RKO (cell line): ENCODE data around the gene ATP5MC2.
A peak's percentile ranks its signal among the peaks of the same experiment; 100 is the strongest.
"Not testable (repeated sequence)": the region's sequence is repeated elsewhere in the genome, so short reads cannot be mapped to it uniquely, and the experiment has no call there.

Experiments used
- DNase-seq: peaks from one replicate; pipeline ENCODE4 v3.0.0-alpha.2; 2016; ENCODE audit warnings: low spot score

ATP5MC2 gene

GRCh38 chr12:53675701-53676607, at the start of gene ATP5MC2:
Gene ATP5MC2, minus strand, starts transcription at chr12:53676083. Its CDS starts 3,469 bp downstream, at chr12:53672614.
- DNase-seq: peak; percentile 99

GRCh38 chr12:53722450-53723041, 46.7 kb upstream of the ATP5MC2 start:
- DNase-seq: no peak

DNA sequence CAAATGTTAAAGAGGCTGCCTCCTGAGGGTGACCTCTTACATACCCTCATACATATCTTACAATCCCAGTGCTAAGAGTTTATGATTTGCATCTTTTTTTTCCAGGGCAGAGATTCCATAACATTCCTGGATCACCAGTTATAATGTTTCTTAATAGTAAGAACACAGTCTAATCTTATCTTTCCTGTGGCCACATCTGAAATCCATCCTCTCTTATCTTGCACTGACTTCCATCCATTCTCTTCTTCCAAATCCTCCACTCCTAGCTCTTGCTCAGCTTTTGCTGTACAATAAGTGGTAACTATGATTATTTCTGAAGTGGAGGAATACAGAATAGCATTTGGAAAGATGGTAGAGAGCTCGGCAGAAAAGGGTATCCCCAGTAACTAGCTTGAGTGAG, 45.1 kb upstream of the ATP5MC2 start:
- DNase-seq: no peak

- DNase-seq: no peak
Measured at GRCh38 chr12:53719649-53720048, 43.8 kb upstream of the ATP5MC2 start.

DNA sequence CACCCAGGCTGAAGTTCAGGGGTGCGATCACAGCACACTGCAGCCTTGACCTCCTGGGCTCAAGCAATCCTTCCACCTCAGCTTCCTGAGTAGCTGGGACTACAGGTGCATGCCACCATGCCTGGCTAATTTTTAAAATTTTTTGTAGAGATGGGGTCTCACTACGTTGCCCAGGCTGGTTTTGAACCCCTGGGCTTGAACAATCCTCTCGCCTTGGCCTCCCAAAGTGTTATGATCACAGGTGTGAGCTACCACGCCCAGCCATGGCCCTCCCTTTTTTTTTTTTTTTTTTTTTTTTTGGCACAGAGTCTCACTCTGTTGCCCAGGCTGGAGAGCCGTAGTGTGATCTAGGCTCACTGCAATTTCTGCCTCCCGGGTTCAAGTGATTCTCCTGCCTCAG, 42.7 kb upstream of the ATP5MC2 start:
- DNase-seq: not testable (repeated sequence)

- DNase-seq: no peak
Measured at GRCh38 chr12:53717319-53717718, 41.4 kb upstream of the ATP5MC2 start.

- DNase-seq: no peak
Measured at GRCh38 chr12:53714004-53714403, 38.1 kb upstream of the ATP5MC2 start.

GRCh38 chr12:53713516-53713915, 37.6 kb upstream of the ATP5MC2 start:
- DNase-seq: no peak

DNA sequence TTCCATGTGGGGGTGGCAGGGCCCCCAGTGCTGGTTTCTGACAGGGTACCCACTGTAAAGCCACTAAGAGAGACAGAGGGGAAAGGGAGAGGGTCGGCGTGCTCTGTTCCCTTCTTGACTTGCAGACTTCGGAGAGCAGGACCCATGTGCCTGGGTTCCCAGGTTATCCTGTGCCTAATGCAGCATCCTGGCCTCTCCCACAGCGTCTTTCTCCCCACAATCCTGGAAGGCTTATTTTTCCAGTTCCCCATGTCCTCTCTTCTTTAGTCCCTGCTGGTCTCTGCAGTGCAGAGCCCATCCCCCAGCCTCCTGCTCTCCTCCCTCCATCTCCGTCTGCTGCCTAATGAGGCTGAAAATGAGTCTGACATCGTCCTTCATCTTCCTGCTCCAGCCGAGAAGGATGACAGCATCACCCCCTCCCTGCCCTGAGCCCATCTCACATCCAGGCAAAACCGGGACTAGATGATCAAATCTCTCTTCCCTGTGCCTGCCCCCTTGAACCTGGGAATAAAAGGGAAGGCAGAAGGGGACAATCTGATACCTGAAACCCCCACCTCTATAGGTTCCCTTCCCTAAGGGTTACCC, 36.3 kb upstream of the ATP5MC2 start:
- no peak for DNase-seq

DNA sequence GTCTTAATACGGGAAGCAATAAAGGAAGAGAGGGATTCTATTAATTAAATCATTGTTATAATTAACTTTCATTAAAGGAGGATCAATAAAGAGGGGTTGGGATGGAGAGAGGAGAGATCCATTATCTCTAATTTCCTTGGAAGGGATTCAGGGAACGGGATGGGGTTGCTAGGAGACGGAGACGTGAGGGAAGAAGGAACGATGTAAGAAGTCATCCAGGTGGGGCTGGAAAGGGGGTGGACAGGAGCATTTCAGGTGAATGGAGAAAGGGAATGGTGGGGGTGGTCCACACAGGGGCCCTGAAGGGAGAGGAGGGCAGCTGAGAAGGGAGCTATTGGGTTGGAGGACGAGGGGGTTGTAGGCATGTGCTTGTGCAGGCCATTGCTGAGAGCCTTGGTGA, 34.2 kb upstream of the ATP5MC2 start:
- DNase-seq: no peak

GRCh38 chr12:53709671-53710070, 33.8 kb upstream of the ATP5MC2 start:
- no peak for DNase-seq

- DNase-seq: no peak
Measured at GRCh38 chr12:53706080-53706479, 30.2 kb upstream of the ATP5MC2 start.

- no peak for DNase-seq
Measured at GRCh38 chr12:53703756-53704155, 27.9 kb upstream of the ATP5MC2 start.

DNA sequence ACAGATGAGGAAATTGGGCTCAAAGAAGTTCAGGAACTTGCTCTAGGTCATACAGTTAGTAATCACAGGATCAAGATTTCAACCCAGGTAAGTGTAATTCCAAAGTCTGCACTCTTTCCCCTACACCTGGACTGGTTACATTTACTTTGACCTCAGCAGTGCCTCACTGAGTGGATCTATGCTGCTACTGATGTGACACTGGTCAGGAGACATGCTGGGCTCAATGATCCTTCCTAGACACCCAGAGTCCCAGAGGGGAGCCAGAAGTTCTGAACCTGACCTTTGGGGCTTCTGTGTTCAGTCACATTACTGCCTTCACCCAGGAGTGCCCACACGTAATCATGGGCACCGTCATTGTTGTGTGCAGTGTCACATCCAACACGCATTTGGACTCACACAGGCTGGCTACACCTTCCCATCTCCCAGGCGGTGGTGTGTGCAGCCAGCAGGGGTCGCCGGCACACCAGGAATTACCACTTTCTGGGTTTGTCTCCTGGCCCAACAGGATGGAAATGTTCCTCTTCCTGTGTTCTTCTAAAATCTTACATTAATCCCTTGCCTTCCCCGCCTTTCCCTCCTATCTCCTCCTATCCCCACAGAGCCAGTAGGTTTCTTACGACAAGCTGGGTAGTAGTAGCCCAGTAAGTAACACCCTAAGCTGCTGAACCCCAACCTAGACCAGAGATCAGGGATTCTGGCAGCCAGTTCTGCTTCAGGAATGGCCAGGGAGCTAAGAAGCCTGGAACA, 25.8 kb upstream of the ATP5MC2 start:
- DNase-seq: peak; percentile 76

DNA sequence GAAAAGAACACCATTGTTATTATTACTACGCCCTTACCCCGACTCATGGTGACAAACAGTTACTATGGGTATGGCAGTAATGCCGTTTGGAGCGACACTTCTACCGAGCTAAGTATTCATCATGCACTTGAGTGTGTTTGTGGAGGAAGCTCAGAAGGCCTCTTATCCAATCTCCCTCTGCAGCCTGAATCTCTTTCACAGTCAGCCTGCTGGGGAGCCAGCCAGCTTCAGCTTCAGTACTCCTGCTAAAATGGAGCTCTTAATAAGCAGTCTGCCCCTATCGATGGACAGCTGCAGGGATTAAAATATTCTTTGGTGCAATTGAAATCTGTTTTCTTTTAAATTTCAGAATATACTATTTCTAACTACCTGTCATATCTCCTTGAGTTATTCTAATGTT, 24.7 kb upstream of the ATP5MC2 start:
- no peak for DNase-seq

DNA sequence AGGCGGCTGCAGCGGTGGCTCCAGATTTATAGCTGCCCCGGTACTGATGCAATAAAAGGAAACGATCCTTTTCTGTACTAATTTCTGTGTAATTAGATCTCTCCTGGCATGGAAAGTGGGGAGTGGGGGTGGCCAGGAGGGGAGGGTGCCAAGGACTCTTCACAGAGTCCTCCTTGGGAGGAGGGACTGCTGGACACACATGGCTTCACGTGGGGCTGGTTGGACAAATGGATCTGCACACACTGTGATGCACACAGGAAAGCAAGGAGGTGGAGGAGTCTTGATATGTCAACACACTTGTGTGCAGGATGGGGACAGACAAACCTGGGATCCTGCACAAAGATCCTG, 23.8 kb upstream of the ATP5MC2 start:
- no peak for DNase-seq

DNA sequence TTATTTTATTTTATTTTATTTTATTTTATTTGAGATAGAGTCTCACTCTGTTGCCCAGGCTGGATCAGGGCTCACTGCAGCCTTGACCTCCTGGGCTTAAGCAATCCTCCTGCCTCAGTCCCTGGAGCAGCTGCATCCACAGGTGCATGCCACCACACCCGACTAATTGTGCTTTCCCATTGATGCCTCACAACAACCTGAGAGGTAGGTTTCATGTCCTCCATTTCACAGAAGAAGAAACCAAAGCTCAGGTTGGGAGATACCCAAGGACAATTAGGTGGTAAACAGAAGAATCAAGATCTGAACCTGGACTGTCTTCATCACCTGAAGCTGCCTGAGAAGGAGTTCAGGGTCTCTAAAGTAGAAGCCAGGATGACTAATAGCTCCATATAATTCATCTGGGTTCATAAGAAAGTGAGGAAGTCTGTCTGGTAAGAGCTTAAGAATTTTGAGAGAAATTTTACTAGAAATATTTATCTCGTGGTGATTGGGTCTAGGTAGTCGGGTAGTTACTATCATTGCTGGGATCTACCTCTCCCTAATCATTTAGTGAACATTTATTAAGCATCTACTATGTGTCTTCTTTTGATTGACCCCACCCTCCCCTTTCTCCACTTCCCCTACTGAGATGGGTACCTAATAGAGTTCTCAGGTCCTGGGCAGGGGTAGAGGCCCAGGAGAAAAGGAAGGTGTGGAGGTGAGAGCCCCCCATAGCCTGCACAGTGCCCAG, 23.2 kb upstream of the ATP5MC2 start:
- DNase-seq: no peak

DNA sequence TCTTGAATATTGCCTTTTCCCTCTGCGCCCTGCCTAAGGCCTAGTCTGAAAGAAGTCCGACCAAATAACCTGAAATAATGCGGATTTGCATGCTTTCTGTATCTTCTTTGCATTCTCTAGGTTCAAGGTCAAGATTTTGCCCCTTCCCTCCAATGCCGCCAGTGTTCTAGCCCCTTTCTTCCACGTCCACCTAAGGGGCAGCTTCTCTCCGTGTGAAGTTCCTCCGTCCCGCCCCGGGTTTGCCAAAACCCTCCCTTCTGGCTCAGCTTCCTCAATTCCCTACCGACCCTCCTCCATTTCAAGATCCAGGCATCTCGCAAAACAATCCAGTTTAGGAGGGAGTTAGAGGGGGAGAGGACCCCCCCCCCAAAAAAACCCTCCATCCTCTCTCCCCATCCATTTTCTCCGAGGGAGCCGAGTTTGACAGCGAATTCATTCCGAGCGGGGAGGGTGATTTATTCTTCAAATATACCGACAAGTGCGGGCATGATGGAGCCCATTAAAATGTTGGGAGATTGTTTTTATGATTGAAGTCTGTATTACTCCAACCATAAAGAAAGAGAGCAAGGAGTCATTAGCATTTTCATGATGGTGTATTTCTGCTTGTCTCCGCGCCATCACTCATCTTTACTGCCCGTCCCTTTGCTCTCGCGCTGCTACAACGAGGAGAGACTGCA, 20.9 kb upstream of the ATP5MC2 start:
- no peak for DNase-seq

DNA sequence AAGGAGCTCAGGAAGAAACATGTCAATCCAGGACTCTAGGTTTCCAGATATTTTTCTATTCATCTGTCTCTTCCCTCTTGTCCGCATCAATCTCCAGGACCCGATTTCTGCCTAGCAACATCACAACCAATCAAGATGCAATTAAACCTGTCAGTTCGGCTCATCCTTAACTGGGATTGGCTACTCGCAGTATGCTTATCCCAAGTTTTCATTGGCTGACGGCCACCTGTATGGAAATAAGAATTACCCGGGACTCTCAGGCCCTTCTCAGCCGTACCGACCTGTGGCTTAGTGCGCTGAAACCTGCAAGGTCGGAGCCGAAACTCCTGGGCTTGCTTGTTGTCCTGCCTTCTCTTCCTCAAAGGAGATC, 20.4 kb upstream of the ATP5MC2 start:
- DNase-seq: peak; percentile 37

DNA sequence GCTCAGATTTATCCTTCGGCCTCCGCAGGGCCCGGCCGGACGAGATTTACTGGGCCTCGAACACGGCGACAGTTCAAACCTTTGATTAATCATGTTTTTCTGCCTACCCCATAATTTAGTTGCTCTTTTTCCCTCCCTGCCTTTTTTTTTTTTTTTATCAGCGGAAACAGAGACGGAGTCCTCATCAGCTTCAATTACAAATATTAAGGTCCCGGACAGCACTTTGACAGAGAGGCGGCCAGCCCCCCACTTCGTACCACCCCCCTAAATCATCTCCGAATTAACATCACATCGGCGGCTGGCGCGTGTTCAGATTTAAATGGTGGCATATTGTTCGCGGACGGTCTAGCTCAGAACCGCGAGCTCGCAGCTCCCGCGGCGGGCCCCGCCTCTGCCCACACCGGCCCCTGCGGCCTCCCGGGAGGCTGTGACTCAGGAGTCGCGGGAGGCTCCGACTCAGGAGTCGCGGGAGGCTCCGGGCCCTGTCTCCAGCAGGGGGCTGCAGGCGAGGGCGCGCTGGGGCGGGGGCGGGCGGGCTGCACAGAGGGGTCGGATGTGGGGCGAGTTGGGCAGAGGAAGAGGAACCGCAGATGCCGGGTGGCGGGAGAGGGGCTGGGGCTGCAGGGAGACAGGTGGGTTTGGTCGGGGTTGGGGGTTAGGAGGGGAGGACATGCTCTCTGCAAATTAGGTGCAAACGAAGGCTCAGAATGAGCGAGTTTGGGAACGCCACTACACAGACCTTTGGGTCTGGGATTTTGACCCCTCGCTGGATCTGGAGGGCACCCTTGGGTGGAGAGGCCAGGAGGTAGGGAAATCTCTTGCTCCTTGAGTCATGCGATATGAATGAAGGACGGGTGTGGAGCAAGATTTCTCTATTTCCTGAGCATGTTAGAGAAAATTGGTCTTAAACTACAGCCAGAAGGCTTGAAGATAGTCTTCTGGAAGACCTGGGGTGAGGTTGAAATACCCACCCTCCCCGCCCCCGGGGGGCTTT, 19.6 kb upstream of the ATP5MC2 start:
- no peak for DNase-seq
